IMR-90 (cell line): Measurements from ENCODE around the gene CYP4Z1.

Experiments used
- BHLHE40 ChIP-seq: fragments of 150-350 bp; IDR thresholded peaks from 2 replicates; pipeline ENCODE4 v1.6.1; 2016; ENCODE audit warnings: mild to moderate bottlenecking, low read depth, low read length
- CEBPB ChIP-seq: IDR thresholded peaks from 2 replicates; pipeline ENCODE4 v1.6.1; 2012; ENCODE audit warnings: low read depth, low read length, improper control_type of control experiment
- CTCF ChIP-seq: conservative IDR thresholded peaks from 2 replicates; pipeline ENCODE4 v1.5.1; 2012; ENCODE audit warnings: mild to moderate bottlenecking, low read depth, low read length, improper control_type of control experiment
- MAFK ChIP-seq: IDR thresholded peaks from 2 replicates; pipeline ENCODE4 v1.6.1; 2012; ENCODE audit warnings: low read depth, low read length, improper control_type of control experiment
- MAZ ChIP-seq: IDR thresholded peaks from 2 replicates; pipeline ENCODE4 v1.6.1; 2012; ENCODE audit warnings: low read depth, mild to moderate bottlenecking, low read length, improper control_type of control experiment, moderate library complexity, borderline replicate concordance
- POLR2A ChIP-seq: IDR thresholded peaks from 2 replicates; pipeline ENCODE4 v1.6.1; 2012; ENCODE audit warnings: mild to moderate bottlenecking, low read depth, low read length

- TF ChIP-seq CTCF (no peak), POLR2A (no peak), BHLHE40 (no peak), CEBPB (no peak), MAZ (no peak), MAFK (no peak)
These were observed 80.2 kb downstream of the CYP4Z1 start for GRCh38 chr1:47147047-47147785.
